Measurements from ENCODE around the gene HADHA.

DNA sequence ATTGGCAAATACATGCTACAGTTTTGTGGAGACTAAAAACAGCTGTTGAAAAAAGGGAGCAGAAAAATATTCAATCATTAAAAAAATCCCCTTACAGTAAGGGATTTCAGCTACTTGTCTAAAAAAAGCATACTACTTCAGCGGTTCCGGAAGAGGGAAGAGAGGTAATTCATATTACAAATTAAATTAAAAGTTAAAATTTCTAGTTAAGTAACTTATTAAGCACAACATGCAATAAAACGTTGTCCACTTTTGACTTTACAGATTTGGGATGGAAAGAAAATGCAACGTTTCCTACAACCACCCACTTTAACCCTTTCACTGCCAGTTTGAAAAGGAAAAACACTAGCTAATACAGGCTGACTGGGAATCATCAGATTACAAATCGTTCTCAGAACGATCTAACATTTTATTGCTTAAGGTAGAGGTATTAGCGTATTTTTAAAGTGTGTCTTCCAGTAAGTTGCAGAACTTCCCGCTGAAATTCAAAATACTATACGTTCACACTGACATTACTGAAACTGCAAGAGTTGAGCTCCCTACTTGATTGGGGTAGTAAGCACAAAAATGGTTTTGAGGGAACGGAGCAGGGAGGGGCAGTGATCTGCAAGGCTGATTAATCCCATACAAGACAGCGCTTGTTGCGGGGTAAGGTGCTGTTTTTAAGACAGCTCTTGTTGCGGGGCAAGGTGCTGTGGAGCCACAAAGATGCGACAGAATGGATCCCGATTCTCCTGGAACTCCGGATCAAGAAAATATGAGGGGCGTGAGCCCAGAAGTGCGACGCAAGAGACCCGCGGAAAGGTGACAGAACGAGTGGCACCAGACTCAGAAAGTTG is 743 bp downstream of the HADHA start:
- TF ChIP-seq TAF1 (IDR thresholded peaks at IDR 0.05; ENCODE audit: low read depth) = no peak
- TF ChIP-seq, protein P1, sequence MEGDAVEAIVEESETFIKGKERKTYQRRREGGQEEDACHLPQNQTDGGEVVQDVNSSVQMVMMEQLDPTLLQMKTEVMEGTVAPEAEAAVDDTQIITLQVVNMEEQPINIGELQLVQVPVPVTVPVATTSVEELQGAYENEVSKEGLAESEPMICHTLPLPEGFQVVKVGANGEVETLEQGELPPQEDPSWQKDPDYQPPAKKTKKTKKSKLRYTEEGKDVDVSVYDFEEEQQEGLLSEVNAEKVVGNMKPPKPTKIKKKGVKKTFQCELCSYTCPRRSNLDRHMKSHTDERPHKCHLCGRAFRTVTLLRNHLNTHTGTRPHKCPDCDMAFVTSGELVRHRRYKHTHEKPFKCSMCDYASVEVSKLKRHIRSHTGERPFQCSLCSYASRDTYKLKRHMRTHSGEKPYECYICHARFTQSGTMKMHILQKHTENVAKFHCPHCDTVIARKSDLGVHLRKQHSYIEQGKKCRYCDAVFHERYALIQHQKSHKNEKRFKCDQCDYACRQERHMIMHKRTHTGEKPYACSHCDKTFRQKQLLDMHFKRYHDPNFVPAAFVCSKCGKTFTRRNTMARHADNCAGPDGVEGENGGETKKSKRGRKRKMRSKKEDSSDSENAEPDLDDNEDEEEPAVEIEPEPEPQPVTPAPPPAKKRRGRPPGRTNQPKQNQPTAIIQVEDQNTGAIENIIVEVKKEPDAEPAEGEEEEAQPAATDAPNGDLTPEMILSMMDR (IDR thresholded peaks at IDR 0.05; ENCODE audit: poor library complexity, severe bottlenecking) = no peak
- no peak for TF ChIP-seq POLR2AphosphoS5 (IDR thresholded peaks at IDR 0.05)
- no peak for TF ChIP-seq EZH2 (IDR thresholded peaks at IDR 0.05; ENCODE audit: borderline replicate concordance, insufficient read depth, low read length, poor library complexity, severe bottlenecking)
- no peak for TF ChIP-seq EP300 (conservative IDR thresholded peaks at IDR 0.05; ENCODE audit: poor library complexity, severe bottlenecking)
- TF ChIP-seq RAD21 (conservative IDR thresholded peaks at IDR 0.05) = no peak
- TF ChIP-seq, protein P2, sequence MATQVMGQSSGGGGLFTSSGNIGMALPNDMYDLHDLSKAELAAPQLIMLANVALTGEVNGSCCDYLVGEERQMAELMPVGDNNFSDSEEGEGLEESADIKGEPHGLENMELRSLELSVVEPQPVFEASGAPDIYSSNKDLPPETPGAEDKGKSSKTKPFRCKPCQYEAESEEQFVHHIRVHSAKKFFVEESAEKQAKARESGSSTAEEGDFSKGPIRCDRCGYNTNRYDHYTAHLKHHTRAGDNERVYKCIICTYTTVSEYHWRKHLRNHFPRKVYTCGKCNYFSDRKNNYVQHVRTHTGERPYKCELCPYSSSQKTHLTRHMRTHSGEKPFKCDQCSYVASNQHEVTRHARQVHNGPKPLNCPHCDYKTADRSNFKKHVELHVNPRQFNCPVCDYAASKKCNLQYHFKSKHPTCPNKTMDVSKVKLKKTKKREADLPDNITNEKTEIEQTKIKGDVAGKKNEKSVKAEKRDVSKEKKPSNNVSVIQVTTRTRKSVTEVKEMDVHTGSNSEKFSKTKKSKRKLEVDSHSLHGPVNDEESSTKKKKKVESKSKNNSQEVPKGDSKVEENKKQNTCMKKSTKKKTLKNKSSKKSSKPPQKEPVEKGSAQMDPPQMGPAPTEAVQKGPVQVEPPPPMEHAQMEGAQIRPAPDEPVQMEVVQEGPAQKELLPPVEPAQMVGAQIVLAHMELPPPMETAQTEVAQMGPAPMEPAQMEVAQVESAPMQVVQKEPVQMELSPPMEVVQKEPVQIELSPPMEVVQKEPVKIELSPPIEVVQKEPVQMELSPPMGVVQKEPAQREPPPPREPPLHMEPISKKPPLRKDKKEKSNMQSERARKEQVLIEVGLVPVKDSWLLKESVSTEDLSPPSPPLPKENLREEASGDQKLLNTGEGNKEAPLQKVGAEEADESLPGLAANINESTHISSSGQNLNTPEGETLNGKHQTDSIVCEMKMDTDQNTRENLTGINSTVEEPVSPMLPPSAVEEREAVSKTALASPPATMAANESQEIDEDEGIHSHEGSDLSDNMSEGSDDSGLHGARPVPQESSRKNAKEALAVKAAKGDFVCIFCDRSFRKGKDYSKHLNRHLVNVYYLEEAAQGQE (IDR thresholded peaks at IDR 0.05; ENCODE audit: borderline replicate concordance) = no peak
- TF ChIP-seq MXI1 (conservative IDR thresholded peaks at IDR 0.05; ENCODE audit: poor library complexity, severe bottlenecking) = no peak

Measured in neural cell (in vitro differentiated cells).